ENCODE data around the gene SIX2. TPM values are rescaled to one million over a fixed set of nuclear protein-coding genes. Genes with fewer than 3 reads are reported as not detected.
A peak's percentile ranks its signal among the peaks of the same experiment; 100 is the strongest.

The SIX2 gene
- total RNA-seq, 3 donors from 2014 or later (not counting 1 experiment from before 2014, with no cell fraction given): not detected

GRCh38 chr2:45008296-45009129, 739 bp downstream of the SIX2 start:
- Histone ChIP-seq H3K9me3 (ENCODE audit: control insufficient read depth, insufficient read depth, low read length) (no peaks in the 10 kb centered on the region), H3K27me3 (ENCODE audit: control insufficient read depth, insufficient read depth, low read length) (peaks cover 75% of the 10 kb centered on the region), H3K4me3 (ENCODE audit: low read length) (peak overlapping the region; percentile 12), H3K4me1 (ENCODE audit: control insufficient read depth, insufficient read depth, low read length) (peaks cover 38% of the 10 kb centered on the region), H3K36me3 (ENCODE audit: control insufficient read depth, insufficient read depth, low read length) (no peaks in the 10 kb centered on the region), H3K27ac (ENCODE audit: low read length) (no peak overlapping the region)
- intact Hi-C loops (cut with micrococcal nuclease): no loop called here
- DNase-seq: no peak
- no peaks in the 10 kb centered on the region for H3K9me3 Mint-ChIP-seq
- TF ChIP-seq CTCF (IDR thresholded peaks at IDR 0.05): no peak
- peaks cover 11 to 33% of the 10 kb centered on the region in 2 donors for H3K4me1 Mint-ChIP-seq
- H3K27ac Mint-ChIP-seq: no peak overlapping the region
- peaks cover 57 to 66% of the 10 kb centered on the region in 2 donors for H3K27me3 Mint-ChIP-seq (ENCODE audit: low read depth in 2 of 2)
- H3K36me3 Mint-ChIP-seq: no peaks in the 10 kb centered on the region
- 4% methylated on average over 75 of the region's 75 CpGs for WGBS (ENCODE audit: insufficient coverage)
- H3K4me3 Mint-ChIP-seq: peak overlapping the region; percentile 69
- peak in 1 of 3 donors; percentile 38 for ATAC-seq

- H3K36me3 ChIP-seq (ENCODE audit: control insufficient read depth, insufficient read depth, low read length): no peaks in the 10 kb centered on the region
- Mint-ChIP-seq H3K4me1 (peaks cover 11 to 33% of the 10 kb centered on the region in 2 donors), H3K4me3 (peak overlapping the region; percentile 69), H3K27ac (no peak overlapping the region), H3K9me3 (no peaks in the 10 kb centered on the region), H3K36me3 (no peaks in the 10 kb centered on the region), H3K27me3 (ENCODE audit: low read depth in 2 of 2) (peaks cover 63 to 71% of the 10 kb centered on the region in 2 donors)
- no peak for ATAC-seq
- no peak overlapping the region for H3K27ac ChIP-seq (ENCODE audit: low read length)
- intact Hi-C loops (cut with micrococcal nuclease): no loop called here
- H3K4me3 ChIP-seq (ENCODE audit: low read length): no peak overlapping the region
- no peaks in the 10 kb centered on the region for H3K9me3 ChIP-seq (ENCODE audit: control insufficient read depth, insufficient read depth, low read length)
- H3K27me3 ChIP-seq (ENCODE audit: control insufficient read depth, insufficient read depth, low read length): peaks cover 77% of the 10 kb centered on the region
- TF ChIP-seq CTCF (IDR thresholded peaks at IDR 0.05): no peak
- 37% methylated on average over 6 of the region's 6 CpGs for WGBS (ENCODE audit: insufficient coverage)
- peaks cover 38% of the 10 kb centered on the region for H3K4me1 ChIP-seq (ENCODE audit: control insufficient read depth, insufficient read depth, low read length)
- no peak for DNase-seq
Measured at GRCh38 chr2:45007961-45008295, 1.3 kb downstream of the SIX2 start.

- H3K4me1 Mint-ChIP-seq: peaks cover 11 to 29% of the 10 kb centered on the region in 2 donors
- H3K36me3 Mint-ChIP-seq: no peaks in the 10 kb centered on the region
- ATAC-seq: no peak
Measured at GRCh38 chr2:45006942-45007287, 2.3 kb downstream of the SIX2 start.

More at GRCh38 chr2:45006942-45007287, 2.3 kb downstream of the SIX2 start:
- DNase-seq: no peak
- Mint-ChIP-seq H3K27ac (no peak overlapping the region), H3K9me3 (no peaks in the 10 kb centered on the region), H3K4me3 (no peak overlapping the region), H3K27me3 (ENCODE audit: low read depth in 2 of 2) (peaks cover 63 to 69% of the 10 kb centered on the region in 2 donors)
- Histone ChIP-seq H3K36me3 (ENCODE audit: control insufficient read depth, insufficient read depth, low read length) (no peaks in the 10 kb centered on the region), H3K27me3 (ENCODE audit: control insufficient read depth, insufficient read depth, low read length) (peaks cover 79% of the 10 kb centered on the region), H3K9me3 (ENCODE audit: control insufficient read depth, insufficient read depth, low read length) (no peaks in the 10 kb centered on the region), H3K4me3 (ENCODE audit: low read length) (no peak overlapping the region), H3K4me1 (ENCODE audit: control insufficient read depth, insufficient read depth, low read length) (peaks cover 40% of the 10 kb centered on the region), H3K27ac (ENCODE audit: low read length) (no peak overlapping the region)
- TF ChIP-seq CTCF (IDR thresholded peaks at IDR 0.05): no peak
- WGBS (ENCODE audit: insufficient coverage): 76% methylated on average over 7 of the region's 7 CpGs
- intact Hi-C loops (cut with micrococcal nuclease): no loop called here
